ENCODE data around the gene SERPINE2.

GRCh38 chr2:224086226-224086914 lies 47.3 kb upstream of the SERPINE2 start:
- no peak for TF ChIP-seq CTCF (IDR thresholded peaks at IDR 0.05; ENCODE audit: low read length)
- TF ChIP-seq EZH2 (IDR thresholded peaks at IDR 0.05; ENCODE audit: borderline replicate concordance, low read length) = no peak

All from OCI-LY1 (cell line).